Endometrial microvascular endothelial cells (primary cell): Measurements from ENCODE around the gene KIAA0825. TPM values are rescaled to one million over a fixed set of nuclear protein-coding genes. Genes with fewer than 3 reads are reported as not detected.

Experiments
- total RNA-seq: library from RNA; depleted of rRNA; stranded (reverse); fragments of >200 nt; gene quantifications from one replicate; pipeline ENCODE4 v1.2.3, GENCODE V29; 2015; ENCODE audit errors: inconsistent ontology term

Gene KIAA0825
- total RNA-seq, 1 donor from 2014 or later, result 0.46 TPM

Other genes with a start within 250 kb of the KIAA0825 start
- gene SLF1, start 65 bp upstream of the KIAA0825 start, total RNA-seq, result 10.9 TPM